ENCODE results near the gene ERRFI1.
"Not testable (repeated sequence)": the region's sequence is repeated elsewhere in the genome, so short reads cannot be mapped to it uniquely, and the experiment has no call there.

Gene ERRFI1

DNA sequence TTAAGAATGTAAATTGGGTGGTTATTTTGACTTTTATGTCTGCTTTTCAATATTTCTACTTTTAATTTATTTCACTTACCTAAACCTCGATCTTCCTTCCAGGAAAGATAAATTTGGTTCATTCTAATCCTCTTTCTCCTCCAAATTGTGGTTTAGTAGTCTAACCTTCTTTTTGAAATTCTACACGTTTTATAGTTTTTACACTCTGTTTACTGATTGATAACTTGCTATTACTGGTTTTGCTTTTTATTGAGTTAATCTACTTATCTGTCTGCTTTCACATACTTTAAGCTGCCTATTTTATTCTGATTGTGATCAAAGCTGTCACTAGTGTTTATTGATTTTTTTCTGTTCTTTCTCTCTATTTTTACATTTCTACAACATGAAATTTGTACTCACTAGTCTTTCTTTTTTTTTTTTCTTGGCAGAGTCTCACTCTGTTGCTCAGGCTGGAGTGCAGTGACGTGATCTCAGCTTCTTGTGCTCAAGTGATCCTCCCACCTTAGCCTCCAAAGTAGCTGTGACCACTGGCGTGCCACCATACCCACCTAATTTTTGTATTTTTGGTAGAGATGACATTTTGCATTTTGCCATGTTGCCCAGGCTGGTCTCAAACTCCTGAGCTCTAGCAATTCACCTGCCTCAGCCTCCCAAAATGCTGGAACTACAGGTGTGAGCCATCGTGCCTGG is 27.9 kb upstream of the ERRFI1 start:
- no peak for TF ChIP-seq CTCF (conservative IDR thresholded peaks at IDR 0.05; ENCODE audit: low read depth, low read length)
- H3K4me3 ChIP-seq (ENCODE audit: low read length) = no peak overlapping the region
- no peak for DNase-seq (ENCODE audit: low read depth)

GRCh38 chr1:8051650-8052049 is 25.5 kb upstream of the ERRFI1 start:
- no peak overlapping the region for H3K4me3 ChIP-seq (ENCODE audit: low read length)
- TF ChIP-seq CTCF (conservative IDR thresholded peaks at IDR 0.05; ENCODE audit: low read depth, low read length) = no peak
- no peak for DNase-seq (ENCODE audit: low read depth)

GRCh38 chr1:8049229-8049628 is 23.1 kb upstream of the ERRFI1 start:
- H3K4me3 ChIP-seq (ENCODE audit: low read length); DNase-seq (ENCODE audit: low read depth): not testable (repeated sequence)

DNA sequence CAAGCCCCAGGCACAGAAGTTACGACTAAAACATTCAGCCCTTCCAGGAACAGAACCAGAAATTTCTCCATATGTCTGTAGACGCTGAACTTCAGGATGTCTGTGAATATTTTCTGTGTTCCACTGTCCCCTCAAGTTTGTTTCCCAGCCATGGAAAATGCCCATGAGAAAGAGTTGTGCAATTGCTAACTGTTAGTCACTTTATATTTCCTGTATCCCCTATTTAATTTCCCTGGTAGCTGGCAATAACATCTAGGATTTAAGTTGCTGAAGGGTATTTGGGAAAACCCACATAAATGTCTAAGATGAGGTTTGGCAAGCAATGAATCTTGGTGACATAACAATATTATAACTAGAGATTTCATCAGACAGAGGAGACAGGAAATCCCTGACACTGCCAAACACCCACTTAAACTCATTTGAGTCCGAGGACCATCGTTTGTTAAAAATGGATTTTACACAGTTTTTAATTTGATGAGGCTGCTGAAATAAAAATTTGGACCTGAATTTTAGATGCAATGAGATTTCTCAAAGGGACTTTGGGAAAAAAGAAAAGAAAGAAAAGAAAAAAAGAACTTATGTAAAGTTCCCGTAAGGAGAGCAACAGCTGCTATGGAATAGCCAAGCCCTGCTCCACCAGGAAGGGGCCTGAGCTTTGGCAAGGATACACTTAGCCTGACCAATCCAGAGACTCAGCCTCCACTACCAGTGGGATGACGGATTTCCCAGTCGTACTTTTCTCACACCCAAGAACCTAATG is 21.8 kb upstream of the ERRFI1 start:
- no peak overlapping the region for H3K4me3 ChIP-seq (ENCODE audit: low read length)
- peak; percentile 73 for DNase-seq (ENCODE audit: low read depth)

GRCh38 chr1:8047112-8047511 is 21.0 kb upstream of the ERRFI1 start:
- no peak overlapping the region for H3K4me3 ChIP-seq (ENCODE audit: low read length)
- no peak for TF ChIP-seq CTCF (conservative IDR thresholded peaks at IDR 0.05; ENCODE audit: low read depth, low read length)
- DNase-seq (ENCODE audit: low read depth) = no peak

More for the DNA sequence above, 21.8 kb upstream of the ERRFI1 start:
- TF ChIP-seq CTCF (conservative IDR thresholded peaks at IDR 0.05; ENCODE audit: low read depth, low read length) = no peak

GRCh38 chr1:8046391-8046790 is 20.3 kb upstream of the ERRFI1 start:
- no peak for DNase-seq (ENCODE audit: low read depth)
- TF ChIP-seq CTCF (conservative IDR thresholded peaks at IDR 0.05; ENCODE audit: low read depth, low read length) = no peak
- no peak overlapping the region for H3K4me3 ChIP-seq (ENCODE audit: low read length)

DNA sequence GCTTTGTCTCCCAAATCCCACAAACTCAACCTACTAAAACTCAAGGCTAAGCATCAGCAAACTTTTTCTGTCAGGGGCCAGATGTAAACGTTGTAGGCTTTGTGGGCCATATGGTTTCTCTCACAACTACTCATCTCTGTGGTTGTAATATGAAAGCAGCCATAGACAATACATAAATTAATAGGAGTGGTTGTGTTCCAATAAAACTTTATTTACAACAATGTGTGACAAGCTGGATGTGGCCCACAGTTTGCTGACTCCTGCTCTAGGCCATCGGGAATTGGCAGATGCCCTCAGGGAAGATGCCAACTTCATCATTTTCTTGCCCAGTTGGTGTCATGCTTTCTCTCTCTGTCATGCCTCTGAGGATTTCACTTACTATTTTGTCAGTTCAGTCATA is 17.5 kb upstream of the ERRFI1 start:
- no peak for TF ChIP-seq CTCF (conservative IDR thresholded peaks at IDR 0.05; ENCODE audit: low read depth, low read length)
- no peak overlapping the region for H3K4me3 ChIP-seq (ENCODE audit: low read length)
- no peak for DNase-seq (ENCODE audit: low read depth)

Data from retinal pigment epithelial cell (primary cell).